PFSK-1 (cell line): Measurements from ENCODE around the gene RRAD.

Experiments used
- FOXP2 ChIP-seq: optimal IDR thresholded peaks from 2 replicates; pipeline ENCODE3; 2011; ENCODE audit warnings: borderline replicate concordance, control low read depth, inconsistent platforms; ENCODE audit not compliant: insufficient read depth; ENCODE audit errors: extremely low read length, extremely low read depth
- POLR2AphosphoS5 ChIP-seq: IDR thresholded peaks from 2 replicates; pipeline ENCODE4 v1.6.1; 2012; ENCODE audit warnings: low read depth, mild to moderate bottlenecking, control low read depth, low read length, moderate library complexity
- SIN3A ChIP-seq: IDR thresholded peaks from 2 replicates; pipeline ENCODE4 v1.6.1; 2012; ENCODE audit warnings: mild to moderate bottlenecking, low read length, moderate library complexity, borderline replicate concordance; ENCODE audit not compliant: insufficient read depth
- TAF1 ChIP-seq: IDR thresholded peaks from 2 replicates; pipeline ENCODE4 v1.6.1; 2012; ENCODE audit warnings: low read length, control low read depth, borderline replicate concordance; ENCODE audit not compliant: insufficient read depth
- TF ChIP-seq, protein P1 (sequence below), 2 experiments: IDR thresholded peaks; 2 replicates each; pipeline versions ENCODE4 v1.6.1 to v1.8.0; 2011 to 2012; ENCODE audit warnings: low read depth in 2 of 2, low read length in 2 of 2, control low read depth in 1 of 2, inconsistent platforms in 1 of 2, mild to moderate bottlenecking in 1 of 2, moderate library complexity in 1 of 2; ENCODE audit not compliant: insufficient read depth in 1 of 2

DNA sequence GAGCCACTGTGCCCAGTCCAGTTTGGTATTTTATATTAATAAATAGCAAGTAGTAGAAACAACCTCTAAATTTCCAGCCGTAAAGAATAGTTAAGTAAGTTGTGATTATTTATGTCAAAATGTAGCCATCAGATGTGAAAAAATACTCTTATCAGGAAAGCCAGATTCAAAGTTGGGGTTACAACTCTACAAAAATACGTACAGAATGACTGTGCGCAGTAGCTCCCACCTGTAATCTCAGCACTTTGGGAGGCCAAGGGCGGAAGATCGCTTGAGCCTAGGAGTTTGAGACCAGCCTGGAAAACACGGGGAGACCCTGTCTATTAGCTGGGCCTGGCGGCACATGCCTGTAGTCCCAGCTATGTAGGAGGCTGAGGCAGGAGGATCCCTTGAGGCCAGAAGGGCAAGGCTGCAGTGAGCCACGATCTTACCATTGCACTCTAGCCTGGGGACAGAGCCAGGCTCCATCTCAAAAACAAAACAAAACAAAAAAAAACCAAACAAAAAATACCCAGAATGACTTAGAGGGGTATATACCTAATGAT is 43.3 kb downstream of the RRAD start:
- TF ChIP-seq, protein P1, sequence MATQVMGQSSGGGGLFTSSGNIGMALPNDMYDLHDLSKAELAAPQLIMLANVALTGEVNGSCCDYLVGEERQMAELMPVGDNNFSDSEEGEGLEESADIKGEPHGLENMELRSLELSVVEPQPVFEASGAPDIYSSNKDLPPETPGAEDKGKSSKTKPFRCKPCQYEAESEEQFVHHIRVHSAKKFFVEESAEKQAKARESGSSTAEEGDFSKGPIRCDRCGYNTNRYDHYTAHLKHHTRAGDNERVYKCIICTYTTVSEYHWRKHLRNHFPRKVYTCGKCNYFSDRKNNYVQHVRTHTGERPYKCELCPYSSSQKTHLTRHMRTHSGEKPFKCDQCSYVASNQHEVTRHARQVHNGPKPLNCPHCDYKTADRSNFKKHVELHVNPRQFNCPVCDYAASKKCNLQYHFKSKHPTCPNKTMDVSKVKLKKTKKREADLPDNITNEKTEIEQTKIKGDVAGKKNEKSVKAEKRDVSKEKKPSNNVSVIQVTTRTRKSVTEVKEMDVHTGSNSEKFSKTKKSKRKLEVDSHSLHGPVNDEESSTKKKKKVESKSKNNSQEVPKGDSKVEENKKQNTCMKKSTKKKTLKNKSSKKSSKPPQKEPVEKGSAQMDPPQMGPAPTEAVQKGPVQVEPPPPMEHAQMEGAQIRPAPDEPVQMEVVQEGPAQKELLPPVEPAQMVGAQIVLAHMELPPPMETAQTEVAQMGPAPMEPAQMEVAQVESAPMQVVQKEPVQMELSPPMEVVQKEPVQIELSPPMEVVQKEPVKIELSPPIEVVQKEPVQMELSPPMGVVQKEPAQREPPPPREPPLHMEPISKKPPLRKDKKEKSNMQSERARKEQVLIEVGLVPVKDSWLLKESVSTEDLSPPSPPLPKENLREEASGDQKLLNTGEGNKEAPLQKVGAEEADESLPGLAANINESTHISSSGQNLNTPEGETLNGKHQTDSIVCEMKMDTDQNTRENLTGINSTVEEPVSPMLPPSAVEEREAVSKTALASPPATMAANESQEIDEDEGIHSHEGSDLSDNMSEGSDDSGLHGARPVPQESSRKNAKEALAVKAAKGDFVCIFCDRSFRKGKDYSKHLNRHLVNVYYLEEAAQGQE (IDR thresholded peaks at IDR 0.05; ENCODE audit: insufficient read depth in 1 of 2, low read depth in 2 of 2, low read length in 2 of 2) = no peak
- no peak for TF ChIP-seq TAF1
- no peak for TF ChIP-seq FOXP2
- no peak for TF ChIP-seq POLR2AphosphoS5
- no peak for TF ChIP-seq SIN3A
